Epithelial cell of prostate (primary cell): ENCODE measurements around the gene UPF1.
A peak's percentile ranks its signal among the peaks of the same experiment; 100 is the strongest.

Source experiments
- DNase-seq: peaks from one replicate; pipeline ENCODE4 v3.0.0-alpha.2; 2011; ENCODE audit warnings: low read depth, low spot score
- H3K27ac ChIP-seq: fragments of 450-650 bp; 2 replicates; pipeline ENCODE4 v1.5.1; 2017; ENCODE audit warnings: mild to moderate bottlenecking

UPF1 gene

DNA sequence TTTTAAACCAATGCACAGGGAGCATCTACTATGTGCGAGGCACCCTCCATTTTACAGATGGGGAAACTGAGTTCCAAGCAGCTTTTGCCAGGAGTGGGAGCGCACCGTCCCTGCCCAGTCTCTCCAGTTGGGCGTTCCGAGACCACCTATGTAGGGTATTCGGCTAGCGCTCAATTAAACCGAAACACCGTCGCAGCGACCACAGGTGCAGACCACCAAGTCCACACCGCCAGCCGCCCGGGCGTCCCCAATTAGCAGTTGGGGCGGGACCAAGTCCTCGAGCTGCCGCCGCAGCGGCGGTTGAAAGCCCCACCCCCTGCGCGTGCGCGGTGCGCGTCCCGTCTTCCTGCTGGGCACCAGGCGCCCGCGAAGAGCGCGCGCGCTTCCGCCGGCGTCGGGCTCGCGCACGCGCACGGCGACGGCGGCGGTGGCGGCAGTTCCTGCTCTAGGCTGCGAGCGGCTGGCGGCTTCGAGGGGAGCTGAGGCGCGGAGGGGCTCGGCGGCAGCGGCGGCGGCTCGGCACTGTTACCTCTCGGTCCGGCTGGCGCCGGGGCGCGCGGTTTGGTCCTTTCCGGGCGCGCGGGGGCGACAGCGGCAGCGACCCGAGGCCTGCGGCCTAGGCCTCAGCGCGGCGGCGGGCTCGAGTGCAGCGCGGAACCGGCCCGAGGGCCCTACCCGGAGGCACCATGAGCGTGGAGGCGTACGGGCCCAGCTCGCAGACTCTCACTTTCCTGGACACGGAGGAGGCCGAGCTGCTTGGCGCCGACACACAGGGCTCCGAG, at the start of gene UPF1:
TSS of gene UPF1 (plus strand) at position 436 of the 782 bp plus-strand sequence. CDS start at position 687, 251 bp downstream.
- peak within 1 kb of the TSS; percentile 68 for H3K27ac ChIP-seq
- peak; percentile 61 for DNase-seq

DNA sequence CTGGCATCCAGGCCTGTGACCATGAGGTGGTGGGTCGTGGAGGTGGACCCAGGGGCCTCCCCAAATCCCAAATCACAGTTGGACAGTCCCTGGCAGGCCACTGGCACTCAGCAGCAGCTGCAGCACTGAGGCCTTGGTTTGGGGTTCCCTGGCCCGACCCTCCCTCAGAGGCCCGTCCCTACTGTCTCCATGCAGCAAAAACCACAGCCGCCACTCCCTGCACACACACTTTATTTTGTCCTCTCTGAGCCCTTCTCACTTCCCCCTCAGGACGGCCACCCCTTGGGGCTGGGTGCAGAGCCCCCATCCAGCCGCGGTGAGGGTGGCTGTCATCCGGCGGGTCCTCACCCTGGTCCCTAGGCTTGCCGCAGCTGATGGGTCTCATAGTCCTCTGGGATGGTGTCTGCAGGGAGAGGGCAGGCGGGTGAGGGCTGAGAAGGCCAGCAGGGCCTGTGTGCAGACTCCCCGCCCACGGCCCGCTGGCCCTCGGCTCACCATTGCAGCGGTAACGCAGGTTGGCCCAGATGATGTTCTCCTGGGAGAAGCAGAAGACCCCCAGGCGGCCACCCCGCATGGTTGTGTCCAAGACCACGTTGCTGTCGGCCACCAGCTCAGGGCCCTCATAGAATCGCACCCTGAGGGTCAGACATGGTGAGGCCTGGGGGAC, 49.1 kb upstream of the UPF1 start:
- H3K27ac ChIP-seq: no peak overlapping the region
- no peak for DNase-seq

DNA sequence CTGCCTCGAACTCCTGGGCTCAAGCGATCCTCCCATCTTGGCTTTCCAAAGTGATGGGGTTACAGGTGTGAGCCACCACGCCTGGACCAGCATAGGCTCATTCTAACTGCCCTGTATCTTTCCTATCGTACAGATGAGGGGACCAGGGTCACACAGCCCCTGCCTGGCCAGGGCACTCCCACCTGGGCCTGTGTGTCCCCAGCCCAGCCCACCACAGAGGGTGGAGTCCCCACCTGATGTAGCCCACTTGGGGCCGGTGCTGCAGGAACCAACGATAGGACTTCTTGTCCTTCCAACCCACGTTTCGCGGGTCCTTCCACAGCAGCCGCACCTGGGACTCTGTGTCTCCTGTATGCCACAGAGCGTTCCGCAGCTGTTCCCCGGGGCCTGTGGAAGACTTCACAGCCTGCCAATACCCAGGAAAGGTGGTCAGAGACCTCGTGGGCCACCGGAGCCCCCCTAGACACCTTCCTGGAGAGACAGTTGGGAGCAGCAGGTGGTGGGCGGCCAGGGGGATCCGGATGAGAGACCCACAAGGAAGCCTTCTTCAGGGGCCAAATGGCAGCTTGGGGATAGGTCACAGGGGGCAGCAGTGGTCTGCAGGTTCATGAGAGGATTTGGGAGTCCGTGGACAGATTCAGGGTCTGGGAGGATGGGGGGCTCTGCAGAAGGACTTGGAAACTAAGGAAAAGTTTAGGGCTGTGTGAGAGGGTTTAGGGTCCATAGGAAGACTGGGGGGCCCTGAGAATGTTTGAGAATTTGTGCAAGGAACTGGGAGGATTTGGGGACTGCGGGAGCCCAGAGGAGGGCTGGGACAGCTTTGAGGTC, 47.6 kb upstream of the UPF1 start:
- no peak for DNase-seq

GRCh38 chr19:18784786-18785120, 47.0 kb upstream of the UPF1 start:
- H3K27ac ChIP-seq: no peak overlapping the region
- DNase-seq: no peak

More for the DNA sequence above, 47.6 kb upstream of the UPF1 start:
- H3K27ac ChIP-seq: no peak overlapping the region

GRCh38 chr19:18785179-18786124, 46.3 kb upstream of the UPF1 start:
- no peak for DNase-seq
- no peak overlapping the region for H3K27ac ChIP-seq

GRCh38 chr19:18788529-18789421, 43.0 kb upstream of the UPF1 start:
- no peak overlapping the region for H3K27ac ChIP-seq
- no peak for DNase-seq

GRCh38 chr19:18789422-18789869, 42.3 kb upstream of the UPF1 start:
- H3K27ac ChIP-seq: no peak overlapping the region
- no peak for DNase-seq

GRCh38 chr19:18789883-18790565, 41.7 kb upstream of the UPF1 start:
- no peak overlapping the region for H3K27ac ChIP-seq
- no peak for DNase-seq

DNA sequence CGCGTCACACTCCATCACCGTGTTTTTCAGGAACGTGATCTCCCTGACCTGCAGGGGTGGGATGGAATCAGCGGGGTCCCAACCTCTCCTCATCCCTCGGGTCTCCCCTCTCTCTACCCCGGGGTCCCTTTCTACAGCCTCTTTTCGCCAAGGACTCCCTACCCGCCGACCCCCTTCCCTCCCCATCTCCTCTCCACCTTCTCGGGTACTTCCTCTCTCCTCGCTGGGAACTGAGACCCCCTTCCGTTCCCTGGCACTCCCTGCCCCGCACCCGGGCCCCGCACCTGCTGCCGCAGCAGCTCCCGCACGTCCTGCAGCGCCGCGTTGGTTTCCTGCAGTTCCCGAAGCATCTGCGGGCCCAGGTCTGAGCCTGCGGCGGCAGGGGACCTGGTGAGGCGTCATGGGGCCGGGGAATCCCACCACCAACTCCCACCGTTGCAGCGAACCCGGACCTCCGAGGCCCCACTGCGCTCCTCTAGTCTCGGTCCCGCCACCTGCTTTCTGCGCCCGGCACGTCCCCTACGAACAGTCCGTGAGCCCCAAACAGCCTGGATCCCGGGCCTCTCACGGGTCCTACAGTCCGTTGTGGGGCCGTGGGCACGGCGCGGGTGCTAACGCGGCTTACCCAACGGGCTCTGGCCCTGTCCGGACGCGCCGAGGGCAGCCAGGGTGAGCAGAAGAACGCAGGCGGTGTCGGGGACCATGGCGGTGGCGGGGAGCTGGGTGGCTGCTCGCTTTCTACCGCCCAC, 41.0 kb upstream of the UPF1 start, which contains the start of gene COMP:
TSS of gene COMP (minus strand) at position 740 of the 749 bp plus-strand sequence. CDS start at position 704, 36 bp downstream.
- H3K27ac ChIP-seq: no peak within 1 kb of the TSS
- DNase-seq: no peak

DNA sequence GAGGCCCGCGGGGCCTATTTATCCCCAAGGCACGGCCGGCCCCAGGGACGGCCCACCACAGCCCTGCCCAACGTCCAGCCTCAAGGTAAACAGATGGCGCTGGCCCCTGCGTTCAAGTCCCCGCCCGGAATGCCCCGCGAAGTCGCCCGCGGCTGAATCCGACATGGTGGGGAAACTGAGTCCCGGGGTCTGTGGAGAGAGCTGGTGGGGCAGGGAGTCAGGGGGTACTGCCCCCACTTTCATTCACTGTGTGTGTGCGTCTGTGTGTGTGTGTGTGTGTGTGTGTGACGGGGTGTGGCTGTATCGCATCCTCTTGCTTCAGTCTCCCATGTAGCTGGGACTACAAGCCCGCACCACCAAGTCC, 40.5 kb upstream of the UPF1 start:
- H3K27ac ChIP-seq: no peak overlapping the region
- DNase-seq: no peak

DNA sequence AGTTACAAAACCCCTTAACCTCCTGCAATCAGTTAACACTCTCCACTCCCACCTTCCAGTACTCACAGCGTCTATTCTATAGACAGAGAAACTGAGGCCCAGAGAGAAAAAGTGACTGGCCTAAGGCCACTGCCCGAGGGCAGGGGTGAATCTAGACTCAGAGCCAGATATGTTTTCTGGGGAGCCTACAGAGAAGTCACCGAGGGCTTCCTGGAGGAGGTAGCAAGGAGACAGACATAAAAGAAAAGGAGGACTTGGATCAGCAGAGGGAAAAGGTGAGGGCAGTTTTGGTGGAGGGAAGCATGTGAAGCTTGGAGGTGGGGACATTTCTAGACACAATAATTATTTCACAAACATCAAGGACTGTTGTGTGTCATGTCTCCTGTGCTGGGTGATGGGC, 39.1 kb upstream of the UPF1 start:
- no peak for DNase-seq
- no peak overlapping the region for H3K27ac ChIP-seq

DNA sequence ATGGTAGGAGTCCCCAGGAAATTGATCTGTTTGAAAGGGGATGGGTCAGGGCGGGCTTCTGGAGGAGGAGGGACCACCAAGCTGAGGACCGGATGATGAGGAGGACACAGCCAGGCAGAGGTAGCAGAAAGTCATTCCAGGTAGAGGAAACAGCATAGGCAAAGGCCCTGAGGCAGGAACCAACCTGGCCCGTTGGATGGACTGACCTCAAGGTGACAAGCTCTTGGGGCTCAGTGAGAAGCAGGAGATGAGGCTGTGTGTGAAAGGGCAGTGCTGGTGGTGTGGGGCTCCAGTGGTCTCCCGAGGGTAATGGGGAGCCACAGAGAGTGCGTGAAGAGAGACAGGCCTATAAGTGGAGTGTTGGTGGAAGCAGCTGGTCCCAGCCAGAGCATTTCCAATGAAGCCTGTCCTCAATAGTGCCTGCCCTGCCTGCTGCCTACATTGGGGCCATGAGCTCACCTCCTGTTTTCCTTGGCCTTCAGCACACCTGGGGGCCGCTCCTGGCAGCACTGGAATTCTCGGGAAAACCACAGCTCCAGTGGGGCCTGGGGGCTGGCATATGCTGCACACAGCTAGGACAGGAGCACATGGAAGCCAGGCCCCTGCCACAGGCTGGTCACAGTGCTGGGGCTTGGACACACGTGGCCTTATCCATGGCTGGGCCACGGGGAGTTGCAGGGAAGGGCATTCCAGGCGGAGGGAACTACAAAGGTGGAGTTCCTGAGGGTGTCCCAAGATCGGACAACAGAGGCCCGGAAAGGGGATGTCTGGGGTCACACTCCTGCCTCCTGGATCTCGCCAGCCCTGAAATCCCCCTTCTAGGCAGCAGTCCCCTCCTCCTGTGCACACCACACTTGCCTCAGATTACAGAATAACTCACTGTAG, 38.4 kb upstream of the UPF1 start:
- no peak overlapping the region for H3K27ac ChIP-seq
- no peak for DNase-seq

DNA sequence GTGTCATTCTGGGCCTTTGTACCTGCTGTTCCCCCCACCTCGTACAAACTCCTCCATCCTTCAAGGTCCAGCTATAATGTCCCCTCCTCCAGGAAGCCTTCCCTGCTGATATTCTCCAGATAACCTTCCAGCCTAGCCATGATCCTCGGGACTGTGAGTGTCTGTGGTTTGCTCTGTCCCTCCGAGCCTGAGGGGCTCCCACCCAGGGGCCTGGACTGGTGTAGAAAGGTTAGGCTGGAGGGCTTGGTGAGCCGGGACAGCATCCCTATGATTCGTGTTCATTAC, 37.8 kb upstream of the UPF1 start:
- H3K27ac ChIP-seq: no peak overlapping the region
- DNase-seq: no peak

DNA sequence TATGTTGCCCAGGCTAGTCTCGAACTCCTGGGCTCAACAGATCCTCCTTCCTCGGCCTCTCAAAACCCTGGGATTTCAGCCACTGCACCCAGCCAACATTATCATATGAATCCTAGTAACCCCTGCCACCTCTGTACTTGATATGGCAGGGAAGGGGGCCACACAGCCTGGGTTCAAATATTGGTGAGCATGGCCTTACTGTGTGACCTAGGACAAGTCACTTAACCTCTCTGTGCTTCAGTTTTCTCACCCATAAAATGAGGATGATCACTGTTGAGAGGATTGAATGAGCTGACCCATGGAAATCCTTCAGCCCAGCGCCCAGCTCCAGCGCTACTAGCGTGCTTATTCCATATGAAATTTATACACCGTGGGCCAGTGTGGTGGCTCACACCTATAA, 37.1 kb upstream of the UPF1 start:
- DNase-seq: no peak
- no peak overlapping the region for H3K27ac ChIP-seq

DNA sequence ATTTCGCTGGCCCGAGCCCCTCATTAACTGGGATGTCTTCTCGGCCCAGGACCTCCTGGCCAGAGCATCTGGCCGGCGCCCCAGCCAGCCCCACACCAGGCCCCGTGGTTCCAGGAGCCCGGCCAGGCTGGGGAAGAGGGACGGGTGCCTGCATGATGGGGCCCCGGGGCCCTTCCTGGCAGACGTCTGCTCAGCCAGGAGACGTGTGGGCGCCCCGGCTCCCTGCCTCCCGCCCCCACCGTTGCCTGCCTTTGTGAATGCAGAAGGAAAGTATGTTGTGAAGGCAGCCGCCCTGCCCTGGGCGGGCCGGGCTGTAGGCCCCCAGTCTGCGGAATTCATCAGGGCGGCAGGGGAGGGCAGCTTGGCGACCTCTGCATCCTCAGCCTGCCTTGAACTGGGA, 36.2 kb upstream of the UPF1 start:
- no peak for DNase-seq
- no peak overlapping the region for H3K27ac ChIP-seq

- DNase-seq: no peak
Observed at GRCh38 chr19:18796239-18796638, 35.5 kb upstream of the UPF1 start.

More at GRCh38 chr19:18796239-18796638, 35.5 kb upstream of the UPF1 start:
- H3K27ac ChIP-seq: no peak overlapping the region
